WTC11 (cell line): ENCODE results near the gene ALDH2. TPM values are rescaled to one million over a fixed set of nuclear protein-coding genes. Genes with fewer than 3 reads are reported as not detected.

Experiments used
- ATAC-seq: fragments of 200-7000 bp; cut with Tn5 transposase; 2 replicates; pipeline ENCODE4 v1.10.0; 2021; ENCODE audit warnings: mild to moderate bottlenecking, moderate library complexity
- CTCF ChIA-PET: fragments of 300-600 bp; sonication (Branson Sonifier 250); formaldehyde crosslinking; loops from one replicate; lab custom pipeline; 2021; ENCODE audit warnings: antibody characterized with exemption; lab: Charles Lee
- POLR2A ChIA-PET: fragments of 350-600 bp; sonication (Branson Sonifier 250); formaldehyde crosslinking; loops from one replicate; lab custom pipeline; 2021; ENCODE audit warnings: antibody characterized with exemption; lab: Charles Lee
- DNase-seq: peaks from one replicate; pipeline ENCODE4 v3.0.0; 2021; ENCODE audit warnings: low spot score
- H3K27ac Mint-ChIP-seq: 2 replicates; pipeline ENCODE4 v1.8.0; 2021; ENCODE audit warnings: mixed read lengths
- H3K27me3 Mint-ChIP-seq: 2 replicates; pipeline ENCODE4 v1.8.0; 2021; ENCODE audit warnings: low read depth, mild to moderate bottlenecking, moderate library complexity, mixed read lengths
- H3K36me3 Mint-ChIP-seq: 2 replicates; pipeline ENCODE4 v1.8.0; 2021; ENCODE audit warnings: mixed read lengths
- H3K4me1 Mint-ChIP-seq: 2 replicates; pipeline ENCODE4 v1.8.0; 2022; ENCODE audit warnings: mixed read lengths
- H3K4me3 Mint-ChIP-seq: 2 replicates; pipeline ENCODE4 v1.8.0; 2021; ENCODE audit warnings: mild to moderate bottlenecking, moderate library complexity, mixed read lengths
- H3K9me3 Mint-ChIP-seq: 2 replicates; pipeline ENCODE4 v1.8.0; 2021; ENCODE audit warnings: mixed read lengths
- CBFB ChIP-seq: sonication (generic); formaldehyde crosslinking; IDR thresholded peaks from 2 replicates; pipeline ENCODE4 v1.8.1; 2022; ENCODE audit warnings: mild to moderate bottlenecking, low read depth, missing genetic modification reagents
- FOXJ3 ChIP-seq: sonication (generic); formaldehyde crosslinking; IDR thresholded peaks from 2 replicates; pipeline ENCODE4 v1.9.0; 2021; ENCODE audit warnings: missing genetic modification reagents, mild to moderate bottlenecking, borderline replicate concordance
- FOXK1 ChIP-seq: sonication (generic); formaldehyde crosslinking; IDR thresholded peaks from 2 replicates; pipeline ENCODE4 v1.8.0; 2022; ENCODE audit warnings: mild to moderate bottlenecking, moderate library complexity, missing genetic modification reagents
- GABPB1 ChIP-seq: sonication (generic); formaldehyde crosslinking; IDR thresholded peaks from 2 replicates; pipeline ENCODE4 v1.8.1; 2023; ENCODE audit warnings: mild to moderate bottlenecking, missing genetic modification reagents
- GTF2I ChIP-seq: fragments of 250-450 bp; sonication (Bioruptor Pico); conservative IDR thresholded peaks from 2 replicates; pipeline ENCODE4 v1.4.0; 2021; ENCODE audit warnings: mild to moderate bottlenecking
- MYBL2 ChIP-seq: sonication (generic); formaldehyde crosslinking; IDR thresholded peaks from 2 replicates; pipeline ENCODE4 v1.8.1; 2023; ENCODE audit warnings: mild to moderate bottlenecking, moderate library complexity, missing genetic modification reagents
- NR2C2 ChIP-seq: sonication (generic); formaldehyde crosslinking; IDR thresholded peaks from 2 replicates; pipeline ENCODE4 v1.8.0; 2022; ENCODE audit warnings: mild to moderate bottlenecking, missing genetic modification reagents
- PREB ChIP-seq: sonication (generic); formaldehyde crosslinking; IDR thresholded peaks from 2 replicates; pipeline ENCODE4 v1.8.1; 2022; ENCODE audit warnings: mild to moderate bottlenecking, missing genetic modification reagents, moderate library complexity, borderline replicate concordance
- TP53 ChIP-seq: sonication (generic); formaldehyde crosslinking; IDR thresholded peaks from 2 replicates; pipeline ENCODE4 v1.8.1; 2023; ENCODE audit warnings: mild to moderate bottlenecking, missing genetic modification reagents
- USF2 ChIP-seq: sonication (generic); formaldehyde crosslinking; IDR thresholded peaks from 2 replicates; pipeline ENCODE4 v1.8.1; 2023; ENCODE audit warnings: mild to moderate bottlenecking, missing genetic modification reagents, moderate library complexity
- ZNF138 ChIP-seq: sonication (generic); formaldehyde crosslinking; conservative IDR thresholded peaks from 2 replicates; pipeline ENCODE4 v1.8.1; 2022; ENCODE audit warnings: mild to moderate bottlenecking, moderate library complexity, missing genetic modification reagents
- ZNF317 ChIP-seq: sonication (generic); formaldehyde crosslinking; IDR thresholded peaks from 2 replicates; pipeline ENCODE4 v1.8.1; 2023; ENCODE audit warnings: low read depth, mild to moderate bottlenecking, moderate library complexity, missing genetic modification reagents, borderline replicate concordance
- ZNF425 ChIP-seq: fragments of 250-450 bp; sonication (Bioruptor Pico); conservative IDR thresholded peaks from 2 replicates; pipeline ENCODE4 v1.9.0; 2021; ENCODE audit warnings: mild to moderate bottlenecking
- ZNF532 ChIP-seq: fragments of 250-450 bp; sonication (Bioruptor Pico); IDR thresholded peaks from 2 replicates; pipeline ENCODE4 v1.9.0; 2021; ENCODE audit warnings: mild to moderate bottlenecking, borderline replicate concordance
- total RNA-seq: library from RNA; stranded (reverse); gene quantifications from 3 replicates; pipeline ENCODE4 v1.2.3, GENCODE V29; 2021
- TF ChIP-seq, protein P1 (sequence below): fragments of 250-450 bp; sonication (Bioruptor Pico); IDR thresholded peaks from 2 replicates; pipeline ENCODE4 v1.9.0; 2021; ENCODE audit warnings: moderate library complexity, mild to moderate bottlenecking, inconsistent platforms, borderline replicate concordance
- TF ChIP-seq, protein P2 (sequence below): sonication (generic); formaldehyde crosslinking; IDR thresholded peaks from 2 replicates; pipeline ENCODE4 v1.8.0; 2022; ENCODE audit warnings: mild to moderate bottlenecking, missing genetic modification reagents

Gene ALDH2
- total RNA-seq, 1 experiment from 2014 or later = 36.7 TPM

- Mint-ChIP-seq H3K27me3 (peaks cover 27% of the 10 kb centered on the region), H3K4me1 (peaks cover 24% of the 10 kb centered on the region), H3K9me3 (no peaks in the 10 kb centered on the region), H3K4me3 (no peak overlapping the region), H3K36me3 (0 out of 2 replicates have a peak, but pooled peaks cover 3% of the 10 kb centered on the region), H3K27ac (no peak overlapping the region)
- no peak for ATAC-seq
- TF ChIP-seq TP53 (CRISPR knock-in tag) (no peak), GTF2I (CRISPR knock-in tag) (no peak), FOXJ3 (CRISPR knock-in tag) (no peak), FOXK1 (no peak), ZNF532 (CRISPR knock-in tag) (no peak), CBFB (no peak)
- TF ChIP-seq, protein P1, sequence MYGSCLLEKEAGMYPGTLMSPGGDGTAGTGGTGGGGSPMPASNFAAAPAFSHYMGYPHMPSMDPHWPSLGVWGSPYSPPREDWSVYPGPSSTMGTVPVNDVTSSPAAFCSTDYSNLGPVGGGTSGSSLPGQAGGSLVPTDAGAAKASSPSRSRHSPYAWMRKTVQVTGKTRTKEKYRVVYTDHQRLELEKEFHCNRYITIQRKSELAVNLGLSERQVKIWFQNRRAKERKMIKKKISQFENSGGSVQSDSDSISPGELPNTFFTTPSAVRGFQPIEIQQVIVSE (CRISPR knock-in tag) = no peak
- POLR2A ChIA-PET = interaction anchor here (0.7 kb wide), 1 partner anchor 325 kb away, joined by 3 read pairs; no protein-coding TSS in a partner anchor
- CTCF ChIA-PET = interaction anchor here (1.7 kb wide), 1 partner anchor 43 kb away, joined by 4 read pairs; no protein-coding TSS in a partner anchor
- no peak for DNase-seq
Measured at GRCh38 chr12:111769599-111769998, 2.9 kb downstream of the ALDH2 start.

- H3K27me3 Mint-ChIP-seq = no peaks in the 10 kb centered on the region
- POLR2A ChIA-PET = no interaction called here
- CTCF ChIA-PET = interaction anchor here (1.3 kb wide), 1 partner anchor 39 kb away, joined by 5 read pairs; no protein-coding TSS in a partner anchor
Measured at GRCh38 chr12:111773801-111774551, 7.2 kb downstream of the ALDH2 start.

More at GRCh38 chr12:111773801-111774551, 7.2 kb downstream of the ALDH2 start:
- Mint-ChIP-seq H3K9me3 (peaks cover 9% of the 10 kb centered on the region), H3K4me3 (no peak overlapping the region), H3K4me1 (peaks cover 26% of the 10 kb centered on the region)
- DNase-seq = no peak
- 0 out of 2 replicates have a peak, but pooled peaks have one; percentile 47 for TF ChIP-seq PREB
- TF ChIP-seq, protein P2, sequence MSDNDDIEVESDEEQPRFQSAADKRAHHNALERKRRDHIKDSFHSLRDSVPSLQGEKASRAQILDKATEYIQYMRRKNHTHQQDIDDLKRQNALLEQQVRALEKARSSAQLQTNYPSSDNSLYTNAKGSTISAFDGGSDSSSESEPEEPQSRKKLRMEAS (CRISPR knock-in tag) = no peak
- TF ChIP-seq ZNF425 (CRISPR knock-in tag) = no peak
- no peak for TF ChIP-seq ZNF138 (CRISPR knock-in tag)
- TF ChIP-seq NR2C2 (CRISPR knock-in tag) = no peak
- peak; percentile 10; the same call in 1 of the 2 replicates for TF ChIP-seq GABPB1 (CRISPR knock-in tag)
- TF ChIP-seq USF2 (CRISPR knock-in tag) = no peak
- TF ChIP-seq ZNF317 (CRISPR knock-in tag) = no peak
- no peak for TF ChIP-seq MYBL2
- TF ChIP-seq, all 79 proteins: peak for 2
- no peak; the same call in 1 of the 2 replicates for ATAC-seq
- no peak overlapping the region for H3K27ac Mint-ChIP-seq
- peaks cover 14% of the 10 kb centered on the region for H3K36me3 Mint-ChIP-seq
